Measurements from ENCODE around the gene SECISBP2L. TPM values are rescaled to one million over a fixed set of nuclear protein-coding genes. Genes with fewer than 3 reads are reported as not detected.

The SECISBP2L gene
- total and polyA plus RNA-seq, 2 donors (not counting 3 experiments of a cell fraction or from before 2014, with no cell fraction given), result 23.1 to 52.3 TPM

DNA sequence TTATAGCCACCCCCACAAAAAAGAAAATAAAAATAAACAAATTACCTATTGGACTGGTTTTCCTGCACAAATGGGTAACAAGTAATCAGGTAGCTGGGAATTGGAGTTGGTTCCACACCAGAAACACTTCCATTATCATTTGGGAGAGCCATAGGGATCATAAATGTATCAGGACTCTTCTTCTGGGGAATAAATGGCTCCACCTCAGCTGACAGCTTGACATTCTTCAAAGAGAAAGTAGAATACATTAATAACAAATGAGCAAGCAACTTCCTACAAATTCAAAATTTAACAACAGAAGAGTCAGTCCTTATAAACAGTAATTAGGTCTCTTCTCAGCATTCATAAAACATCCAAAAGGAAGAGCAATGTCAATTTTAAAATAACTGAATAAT, 8.7 kb downstream of the SECISBP2L start:
- Histone ChIP-seq H3K4me3 (replicated peaks in 1 of 3; ENCODE audit: insufficient read depth in 1 of 3, low read depth in 1 of 3, low read length in 3 of 3) (no peak overlapping the region), H3K27ac (ENCODE audit: insufficient read depth, low read depth, low read length) (no peak overlapping the region), H2AFZ (ENCODE audit: low read depth, low read length) (no peak overlapping the region), H3K4me2 (ENCODE audit: insufficient read depth, low read length) (no peak overlapping the region), H3K36me3 (ENCODE audit: control insufficient read depth in 2 of 2, extremely low read depth in 1 of 2, insufficient read depth in 2 of 2, low read length in 2 of 2) (peaks cover 0 to 8% of the 10 kb centered on the region in 2 experiments), H3K9me1 (replicated peaks; ENCODE audit: control insufficient read depth, extremely low read depth, insufficient read depth, low read length) (no peaks in the 10 kb centered on the region), H3K27me3 (ENCODE audit: control insufficient read depth in 2 of 2, insufficient read depth in 2 of 2, low read length in 2 of 2) (no peaks in the 10 kb centered on the region), H3K79me2 (ENCODE audit: control insufficient read depth, insufficient read depth, low read length) (peaks cover 20% of the 10 kb centered on the region), H3K4me1 (ENCODE audit: control insufficient read depth, extremely low read depth, insufficient read depth, low read length) (no peaks in the 10 kb centered on the region), H3K9ac (replicated peaks; ENCODE audit: extremely low read depth, insufficient read depth, low read length) (no peak overlapping the region), H3K9me3 (replicated peaks; ENCODE audit: control insufficient read depth, insufficient read depth, low read length) (no peaks in the 10 kb centered on the region), H4K20me1 (replicated peaks; ENCODE audit: control insufficient read depth, extremely low read depth, insufficient read depth, low read length) (peaks cover 5% of the 10 kb centered on the region)
- no TSS peak for BruUV-seq (replicated peaks)
- TF ChIP-seq, protein P1, sequence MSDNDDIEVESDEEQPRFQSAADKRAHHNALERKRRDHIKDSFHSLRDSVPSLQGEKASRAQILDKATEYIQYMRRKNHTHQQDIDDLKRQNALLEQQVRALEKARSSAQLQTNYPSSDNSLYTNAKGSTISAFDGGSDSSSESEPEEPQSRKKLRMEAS (IDR thresholded peaks at IDR 0.05; ENCODE audit: insufficient read depth, insufficient read length), result no peak
- TF ChIP-seq MYC (IDR thresholded peaks at IDR 0.05; ENCODE audit: low read depth, low read length) (no peak), GATA2 (IDR thresholded peaks at IDR 0.05; ENCODE audit: insufficient read depth, insufficient read length, low read depth, low read length) (no peak), JUN (IDR thresholded peaks at IDR 0.05; ENCODE audit: borderline replicate concordance, insufficient read depth, insufficient read length, low read depth) (no peak), POLR2AphosphoS5 (IDR thresholded peaks at IDR 0.05; ENCODE audit: insufficient read depth, low read depth, low read length) (no peak), EZH2 (IDR thresholded peaks at IDR 0.05; ENCODE audit: borderline replicate concordance, low read depth, low read length, severe bottlenecking) (no peak), FOS (IDR thresholded peaks at IDR 0.05; ENCODE audit: borderline replicate concordance, insufficient read depth, low read length) (no peak), POLR2A (IDR thresholded peaks at IDR 0.05; ENCODE audit: low read depth, low read length) (no peak)
- TF ChIP-seq, protein P2, sequence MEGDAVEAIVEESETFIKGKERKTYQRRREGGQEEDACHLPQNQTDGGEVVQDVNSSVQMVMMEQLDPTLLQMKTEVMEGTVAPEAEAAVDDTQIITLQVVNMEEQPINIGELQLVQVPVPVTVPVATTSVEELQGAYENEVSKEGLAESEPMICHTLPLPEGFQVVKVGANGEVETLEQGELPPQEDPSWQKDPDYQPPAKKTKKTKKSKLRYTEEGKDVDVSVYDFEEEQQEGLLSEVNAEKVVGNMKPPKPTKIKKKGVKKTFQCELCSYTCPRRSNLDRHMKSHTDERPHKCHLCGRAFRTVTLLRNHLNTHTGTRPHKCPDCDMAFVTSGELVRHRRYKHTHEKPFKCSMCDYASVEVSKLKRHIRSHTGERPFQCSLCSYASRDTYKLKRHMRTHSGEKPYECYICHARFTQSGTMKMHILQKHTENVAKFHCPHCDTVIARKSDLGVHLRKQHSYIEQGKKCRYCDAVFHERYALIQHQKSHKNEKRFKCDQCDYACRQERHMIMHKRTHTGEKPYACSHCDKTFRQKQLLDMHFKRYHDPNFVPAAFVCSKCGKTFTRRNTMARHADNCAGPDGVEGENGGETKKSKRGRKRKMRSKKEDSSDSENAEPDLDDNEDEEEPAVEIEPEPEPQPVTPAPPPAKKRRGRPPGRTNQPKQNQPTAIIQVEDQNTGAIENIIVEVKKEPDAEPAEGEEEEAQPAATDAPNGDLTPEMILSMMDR (IDR thresholded peaks at IDR 0.05; ENCODE audit: extremely low read depth in 1 of 2, insufficient read depth in 1 of 2, low read depth in 1 of 2, low read length in 2 of 2), result no peak
- intact Hi-C loops (cut with micrococcal nuclease), result no loop called here
- ChIA-PET CTCF (interaction anchor here (0.6 to 1.4 kb wide), 4 partner anchors 9 to 753 kb away, joined by 3 to 4 read pairs (median 4); partner anchors contain the start of gene SECISBP2L), POLR2A (no interaction called here)
- DNase-seq (ENCODE audit: low read depth, low spot score) (no peak), FAIRE-seq (no peak)
- dilution Hi-C loops (cut with MboI; ENCODE audit: extremely low pct_ligation_motif_present, low sequenced_read_pairs), result no loop called here

Measured in endothelial cell of umbilical vein (primary cell).